ENCODE data around the gene CTSW. TPM values are rescaled to one million over a fixed set of nuclear protein-coding genes. Genes with fewer than 3 reads are reported as not detected.

The CTSW gene
- total RNA-seq, 1 donor: not detected

DNA sequence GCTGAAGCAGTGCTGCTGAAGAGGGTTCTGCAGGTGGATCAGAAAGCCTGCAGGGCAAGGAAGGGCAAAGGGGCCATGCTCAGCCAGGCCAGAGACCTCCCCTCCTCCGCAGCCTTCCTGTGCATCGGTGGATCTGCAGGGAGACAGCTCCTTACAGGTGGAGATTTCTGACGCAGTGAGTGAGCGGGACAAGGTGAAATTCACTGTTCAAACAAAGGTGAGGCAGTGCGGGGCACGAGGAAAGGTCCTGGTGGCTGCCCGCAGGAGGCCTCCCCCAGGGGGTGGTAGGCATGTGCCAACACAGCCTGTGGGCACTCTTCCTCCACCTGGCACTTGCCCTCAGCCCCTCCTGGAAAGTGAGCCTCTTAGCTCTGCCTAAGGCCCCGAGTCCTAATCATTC lies 30.3 kb upstream of the CTSW start:
- H3K27ac ChIP-seq (ENCODE audit: low read depth, low read length): no peak overlapping the region
- H3K79me2 ChIP-seq (ENCODE audit: insufficient read depth, low read length): peaks cover 15% of the 10 kb centered on the region
- H3K27me3 ChIP-seq (ENCODE audit: insufficient read depth, low read length): no peaks in the 10 kb centered on the region
- no peak overlapping the region for H3K4me3 ChIP-seq (ENCODE audit: insufficient read depth, low read length)
- peaks cover 33% of the 10 kb centered on the region for H3K36me3 ChIP-seq (ENCODE audit: insufficient read depth, low read length)
- H3K9me3 ChIP-seq (ENCODE audit: low read depth, low read length): no peaks in the 10 kb centered on the region
- H2AFZ ChIP-seq (ENCODE audit: low read length): no peak overlapping the region
- H4K20me1 ChIP-seq (ENCODE audit: insufficient read depth, low read length): peaks cover 20% of the 10 kb centered on the region
- DNase-seq (ENCODE audit: insufficient read length, low spot score, missing footprints): peak; percentile 79
- no peak overlapping the region for H3K4me2 ChIP-seq (ENCODE audit: insufficient read depth, low read length)
- TF ChIP-seq, protein P1, sequence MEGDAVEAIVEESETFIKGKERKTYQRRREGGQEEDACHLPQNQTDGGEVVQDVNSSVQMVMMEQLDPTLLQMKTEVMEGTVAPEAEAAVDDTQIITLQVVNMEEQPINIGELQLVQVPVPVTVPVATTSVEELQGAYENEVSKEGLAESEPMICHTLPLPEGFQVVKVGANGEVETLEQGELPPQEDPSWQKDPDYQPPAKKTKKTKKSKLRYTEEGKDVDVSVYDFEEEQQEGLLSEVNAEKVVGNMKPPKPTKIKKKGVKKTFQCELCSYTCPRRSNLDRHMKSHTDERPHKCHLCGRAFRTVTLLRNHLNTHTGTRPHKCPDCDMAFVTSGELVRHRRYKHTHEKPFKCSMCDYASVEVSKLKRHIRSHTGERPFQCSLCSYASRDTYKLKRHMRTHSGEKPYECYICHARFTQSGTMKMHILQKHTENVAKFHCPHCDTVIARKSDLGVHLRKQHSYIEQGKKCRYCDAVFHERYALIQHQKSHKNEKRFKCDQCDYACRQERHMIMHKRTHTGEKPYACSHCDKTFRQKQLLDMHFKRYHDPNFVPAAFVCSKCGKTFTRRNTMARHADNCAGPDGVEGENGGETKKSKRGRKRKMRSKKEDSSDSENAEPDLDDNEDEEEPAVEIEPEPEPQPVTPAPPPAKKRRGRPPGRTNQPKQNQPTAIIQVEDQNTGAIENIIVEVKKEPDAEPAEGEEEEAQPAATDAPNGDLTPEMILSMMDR (IDR thresholded peaks at IDR 0.05; ENCODE audit: extremely low read depth, low read depth, low read length): no peak
- H3K4me1 ChIP-seq (ENCODE audit: insufficient read depth, low read length): no peaks in the 10 kb centered on the region

DNA sequence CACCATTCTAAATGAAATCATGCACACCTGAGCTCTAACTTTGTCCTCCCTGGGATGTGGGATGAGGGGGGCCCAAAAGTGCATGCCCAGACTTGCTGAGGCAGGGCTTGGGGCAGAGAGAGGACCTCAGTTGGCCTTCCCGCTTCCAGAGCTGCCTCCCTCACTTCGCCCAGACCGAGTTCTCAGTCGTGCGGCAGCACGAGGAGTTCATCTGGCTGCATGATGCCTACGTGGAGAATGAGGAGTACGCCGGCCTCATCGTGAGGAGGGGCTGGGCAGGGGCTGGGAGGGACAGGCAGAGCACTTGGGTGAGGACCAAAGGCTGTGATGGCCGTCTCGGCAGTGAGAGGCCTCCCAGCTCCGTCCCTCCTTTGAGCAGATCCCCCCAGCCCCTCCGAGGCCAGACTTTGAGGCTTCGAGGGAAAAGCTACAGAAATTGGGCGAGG lies 29.8 kb upstream of the CTSW start:
- H3K4me3 ChIP-seq (ENCODE audit: insufficient read depth, low read length): no peak overlapping the region
- peaks cover 38% of the 10 kb centered on the region for H3K36me3 ChIP-seq (ENCODE audit: insufficient read depth, low read length)
- H3K27ac ChIP-seq (ENCODE audit: low read depth, low read length): no peak overlapping the region
- H3K27me3 ChIP-seq (ENCODE audit: insufficient read depth, low read length): no peaks in the 10 kb centered on the region
- no peaks in the 10 kb centered on the region for H3K4me1 ChIP-seq (ENCODE audit: insufficient read depth, low read length)
- H3K4me2 ChIP-seq (ENCODE audit: insufficient read depth, low read length): no peak overlapping the region
- peak; percentile 83 for DNase-seq (ENCODE audit: insufficient read length, low spot score, missing footprints)
- no peaks in the 10 kb centered on the region for H3K9me3 ChIP-seq (ENCODE audit: low read depth, low read length)
- H4K20me1 ChIP-seq (ENCODE audit: insufficient read depth, low read length): peaks cover 24% of the 10 kb centered on the region
- TF ChIP-seq, protein P1 (IDR thresholded peaks at IDR 0.05; ENCODE audit: extremely low read depth, low read depth, low read length): no peak
- no peak overlapping the region for H2AFZ ChIP-seq (ENCODE audit: low read length)
- H3K79me2 ChIP-seq (ENCODE audit: insufficient read depth, low read length): peaks cover 20% of the 10 kb centered on the region

DNA sequence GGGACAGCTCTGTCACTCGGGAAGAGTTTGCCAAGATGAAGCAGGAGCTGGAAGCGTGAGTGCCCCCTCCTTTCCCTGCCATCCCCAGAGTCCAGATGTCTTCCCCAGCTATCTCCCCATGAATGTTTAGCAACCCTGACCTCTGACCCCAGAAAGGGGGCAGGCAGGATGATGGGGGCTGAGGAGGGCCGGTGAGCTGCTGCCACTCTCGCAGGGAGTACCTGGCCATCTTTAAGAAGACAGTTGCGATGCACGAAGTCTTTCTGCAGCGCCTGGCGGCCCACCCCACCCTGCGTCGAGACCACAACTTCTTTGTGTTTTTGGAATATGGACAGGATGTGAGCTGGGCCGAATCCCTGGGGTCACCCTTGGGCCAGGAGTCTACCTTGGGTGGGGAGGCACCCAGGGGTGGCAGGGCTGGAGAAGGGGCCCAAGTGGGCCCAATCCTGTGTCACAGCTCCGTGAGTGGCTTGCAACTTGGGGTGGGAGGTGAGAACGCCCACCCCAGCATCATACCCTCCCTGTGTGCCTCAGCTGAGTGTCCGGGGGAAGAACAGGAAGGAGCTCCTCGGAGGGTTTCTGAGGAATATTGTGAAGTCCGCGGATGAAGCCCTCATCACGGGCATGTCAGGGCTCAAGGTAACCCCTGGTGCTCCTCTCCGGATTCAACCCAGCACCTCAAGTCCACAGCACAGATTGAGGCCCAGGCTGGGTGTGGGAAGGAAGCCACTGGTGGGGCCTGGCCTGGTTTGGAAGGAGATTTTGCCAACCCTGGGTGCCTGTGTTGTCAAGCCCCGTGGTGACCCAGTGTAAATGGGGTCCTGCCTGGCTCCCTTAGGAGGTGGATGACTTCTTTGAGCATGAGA lies 29.2 kb upstream of the CTSW start:
- no peaks in the 10 kb centered on the region for H3K27me3 ChIP-seq (ENCODE audit: insufficient read depth, low read length)
- no peaks in the 10 kb centered on the region for H3K9me3 ChIP-seq (ENCODE audit: low read depth, low read length)
- TF ChIP-seq, protein P1 (IDR thresholded peaks at IDR 0.05; ENCODE audit: extremely low read depth, low read depth, low read length): no peak
- H2AFZ ChIP-seq (ENCODE audit: low read length): no peak overlapping the region
- peak; percentile 78 for DNase-seq (ENCODE audit: insufficient read length, low spot score, missing footprints)
- H3K79me2 ChIP-seq (ENCODE audit: insufficient read depth, low read length): peaks cover 26% of the 10 kb centered on the region
- no peak overlapping the region for H3K4me2 ChIP-seq (ENCODE audit: insufficient read depth, low read length)
- peaks cover 31% of the 10 kb centered on the region for H4K20me1 ChIP-seq (ENCODE audit: insufficient read depth, low read length)
- H3K36me3 ChIP-seq (ENCODE audit: insufficient read depth, low read length): peaks cover 44% of the 10 kb centered on the region
- H3K4me1 ChIP-seq (ENCODE audit: insufficient read depth, low read length): peaks cover under 1% of the 10 kb centered on the region
- H3K27ac ChIP-seq (ENCODE audit: low read depth, low read length): no peak overlapping the region
- H3K4me3 ChIP-seq (ENCODE audit: insufficient read depth, low read length): no peak overlapping the region

DNA sequence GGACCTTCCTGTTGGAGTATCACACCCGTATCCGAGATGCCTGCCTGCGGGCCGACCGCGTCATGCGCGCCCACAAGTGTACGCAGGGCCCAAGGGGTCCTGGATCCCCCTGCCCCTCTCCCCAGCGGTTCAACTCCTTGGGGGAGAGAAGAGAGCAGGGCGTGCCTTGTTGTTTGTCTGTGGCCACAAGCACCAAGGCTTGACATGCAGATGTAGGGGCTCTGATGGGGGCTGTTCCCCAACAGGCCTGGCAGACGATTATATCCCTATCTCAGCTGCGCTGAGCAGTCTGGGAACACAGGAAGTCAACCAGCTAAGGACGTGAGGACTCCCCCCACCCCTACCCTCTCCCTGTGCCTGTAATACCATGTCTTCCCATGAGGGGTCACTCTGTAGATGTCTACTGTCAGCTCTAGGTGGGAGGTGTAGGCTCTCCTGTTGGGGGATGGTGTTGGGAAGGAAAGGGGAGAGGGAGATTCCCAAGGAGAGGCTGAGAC lies 28.5 kb upstream of the CTSW start:
- TF ChIP-seq, protein P1 (IDR thresholded peaks at IDR 0.05; ENCODE audit: extremely low read depth, low read depth, low read length): peak; percentile 46
- Histone ChIP-seq H3K27me3 (ENCODE audit: insufficient read depth, low read length) (no peaks in the 10 kb centered on the region), H2AFZ (ENCODE audit: low read length) (no peak overlapping the region), H3K79me2 (ENCODE audit: insufficient read depth, low read length) (peaks cover 33% of the 10 kb centered on the region), H4K20me1 (ENCODE audit: insufficient read depth, low read length) (peaks cover 38% of the 10 kb centered on the region), H3K27ac (ENCODE audit: low read depth, low read length) (no peak overlapping the region), H3K4me2 (ENCODE audit: insufficient read depth, low read length) (no peak overlapping the region), H3K4me1 (ENCODE audit: insufficient read depth, low read length) (peaks cover 7% of the 10 kb centered on the region), H3K36me3 (ENCODE audit: insufficient read depth, low read length) (peaks cover 51% of the 10 kb centered on the region), H3K9me3 (ENCODE audit: low read depth, low read length) (no peaks in the 10 kb centered on the region), H3K4me3 (ENCODE audit: insufficient read depth, low read length) (no peak overlapping the region)
- peak; percentile 76 for DNase-seq (ENCODE audit: insufficient read length, low spot score, missing footprints)

Data from osteoblast (primary cell).